NCI-H146 (cell line): ENCODE data around the gene FUS.

Source experiments
- DNase-seq: peaks from one replicate; lab custom pipeline; 2025; lab: John Stamatoyannopoulos, UW

The FUS gene

GRCh38 chr16:31202414-31203375, 22.8 kb downstream of the FUS start, which contains the start of gene PYCARD:
Gene PYCARD (minus strand): TSS chr16:31202760. CDS start chr16:31202690, 70 bp downstream.
- DNase-seq, result peak; percentile 59

- no peak for DNase-seq
Measured at GRCh38 chr16:31204871-31205666, 25.1 kb downstream of the FUS start.

GRCh38 chr16:31206776-31207175, 26.8 kb downstream of the FUS start:
- no peak for DNase-seq

GRCh38 chr16:31213342-31213741, 33.4 kb downstream of the FUS start:
- DNase-seq, result no peak

GRCh38 chr16:31213877-31214707, 34.2 kb downstream of the FUS start, which contains the start of gene TRIM72:
Gene TRIM72 (plus strand): TSS chr16:31214119. CDS start chr16:31214739, 620 bp downstream.
- no peak for DNase-seq

DNA sequence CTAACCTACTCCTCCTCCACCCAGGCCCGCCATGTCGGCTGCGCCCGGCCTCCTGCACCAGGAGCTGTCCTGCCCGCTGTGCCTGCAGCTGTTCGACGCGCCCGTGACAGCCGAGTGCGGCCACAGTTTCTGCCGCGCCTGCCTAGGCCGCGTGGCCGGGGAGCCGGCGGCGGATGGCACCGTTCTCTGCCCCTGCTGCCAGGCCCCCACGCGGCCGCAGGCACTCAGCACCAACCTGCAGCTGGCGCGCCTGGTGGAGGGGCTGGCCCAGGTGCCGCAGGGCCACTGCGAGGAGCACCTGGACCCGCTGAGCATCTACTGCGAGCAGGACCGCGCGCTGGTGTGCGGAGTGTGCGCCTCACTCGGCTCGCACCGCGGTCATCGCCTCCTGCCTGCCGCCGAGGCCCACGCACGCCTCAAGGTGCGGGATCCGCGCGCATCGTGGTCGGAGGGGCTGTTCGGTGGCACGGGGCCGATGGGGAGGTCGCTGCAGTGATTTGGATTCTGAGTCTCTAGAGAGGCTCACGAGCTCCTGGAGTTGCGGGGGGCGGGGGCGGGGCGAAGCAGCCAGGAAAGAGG, 34.9 kb downstream of the FUS start:
- DNase-seq, result no peak

- peak; percentile 41 for DNase-seq
Measured at GRCh38 chr16:31215287-31216162, 35.6 kb downstream of the FUS start.

GRCh38 chr16:31216422-31217135, 36.6 kb downstream of the FUS start, which contains the start of gene PYDC1:
Gene PYDC1 (minus strand): TSS chr16:31217135. CDS start chr16:31217028, 107 bp downstream.
- DNase-seq, result no peak

GRCh38 chr16:31217136-31217530, 37.2 kb downstream of the FUS start:
- DNase-seq, result no peak

DNA sequence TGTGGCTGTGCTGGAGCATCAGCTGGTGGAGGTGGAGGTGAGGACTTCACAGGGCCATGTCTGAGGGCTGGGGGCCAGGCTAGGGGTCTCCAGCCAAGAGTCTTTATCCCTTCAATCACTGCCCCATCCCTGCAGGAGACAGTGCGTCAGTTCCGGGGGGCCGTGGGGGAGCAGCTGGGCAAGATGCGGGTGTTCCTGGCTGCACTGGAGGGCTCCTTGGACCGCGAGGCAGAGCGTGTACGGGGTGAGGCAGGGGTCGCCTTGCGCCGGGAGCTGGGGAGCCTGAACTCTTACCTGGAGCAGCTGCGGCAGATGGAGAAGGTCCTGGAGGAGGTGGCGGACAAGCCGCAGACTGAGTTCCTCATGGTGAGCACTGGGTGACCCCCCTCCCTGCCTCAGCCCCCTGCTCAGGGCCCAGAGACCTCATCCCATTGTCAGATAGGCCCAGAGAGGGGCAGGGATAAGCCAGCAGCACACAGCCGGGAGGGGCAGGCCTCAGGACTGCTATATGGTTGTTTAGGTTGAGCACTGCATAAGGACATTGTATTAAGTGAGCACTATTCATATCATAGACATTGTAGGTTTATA, 39.3 kb downstream of the FUS start:
- no peak for DNase-seq

- no peak for DNase-seq
Measured at GRCh38 chr16:31221357-31222160, 41.6 kb downstream of the FUS start.

DNA sequence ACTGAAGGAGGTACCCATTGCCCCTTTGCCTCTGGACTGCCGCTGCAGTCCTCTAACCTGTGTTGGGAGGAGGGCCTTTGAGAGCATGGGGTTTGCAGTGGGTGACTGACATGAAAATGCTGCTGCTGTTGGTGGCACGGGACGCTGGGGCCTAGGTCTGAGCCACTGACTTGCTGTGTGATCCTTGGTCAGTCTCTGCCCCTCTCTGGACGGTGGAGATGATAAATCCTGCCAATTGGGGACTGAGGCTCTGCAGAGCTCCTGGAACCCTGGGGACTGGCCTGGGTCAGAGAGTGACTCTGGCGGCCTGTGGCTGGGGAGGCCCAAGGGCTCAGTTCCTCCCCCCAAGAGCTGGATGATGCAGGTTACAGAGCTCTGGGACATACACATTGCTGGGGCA, 43.1 kb downstream of the FUS start:
- no peak for DNase-seq

- DNase-seq, result no peak
Measured at GRCh38 chr16:31224092-31224955, 44.4 kb downstream of the FUS start.

GRCh38 chr16:31225193-31225592, 45.3 kb downstream of the FUS start:
- DNase-seq, result no peak

DNA sequence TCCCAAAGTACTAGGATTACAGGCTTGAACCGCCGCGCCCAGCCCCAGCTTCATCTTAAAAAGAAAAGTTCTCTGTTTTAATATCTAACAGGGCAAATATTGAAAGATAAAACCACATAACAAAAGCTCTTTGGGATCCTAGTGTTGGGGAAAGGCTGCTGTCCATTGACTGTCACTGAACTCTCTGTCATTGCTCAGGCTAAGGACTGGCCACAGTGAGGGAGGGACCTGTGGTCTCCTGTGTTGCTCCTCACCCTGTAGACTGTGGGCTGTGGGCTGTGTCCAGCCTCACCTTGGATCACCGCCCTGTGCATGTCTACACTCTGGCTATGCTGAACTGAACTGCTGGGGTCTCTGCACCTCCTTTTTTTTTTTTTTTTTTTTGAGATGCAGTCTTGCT, 48.3 kb downstream of the FUS start:
- no peak for DNase-seq

DNA sequence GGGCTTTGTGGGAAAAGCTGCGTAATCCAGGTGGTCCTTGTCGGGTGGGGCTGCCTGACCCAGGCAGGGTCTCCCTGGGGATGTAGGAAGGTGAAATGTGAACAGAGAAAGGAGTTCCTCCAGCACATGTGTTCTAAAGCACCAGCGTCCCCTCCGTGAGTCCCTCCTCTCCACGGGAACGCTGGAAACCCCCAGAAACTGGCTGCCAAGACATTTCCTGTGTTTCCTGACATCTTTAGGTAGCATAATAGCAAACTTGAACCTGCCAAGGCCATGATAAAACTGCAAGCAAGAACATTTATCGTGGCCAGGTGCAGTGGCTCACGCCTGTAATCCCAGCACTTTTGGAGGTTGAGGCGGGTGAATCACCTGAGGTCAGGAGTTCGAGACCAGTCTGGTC, 49.6 kb downstream of the FUS start:
- no peak for DNase-seq

- no peak for DNase-seq
Measured at GRCh38 chr16:31238041-31238440, 58.1 kb downstream of the FUS start.
